Heart right ventricle (tissue), 16 donors: ENCODE measurements around the gene SPACA6. TPM values are rescaled to one million over a fixed set of nuclear protein-coding genes. Genes with fewer than 3 reads are reported as not detected.

Experiments
- ATAC-seq, 8 donors: fragments of 200-7000 bp; cut with Tn5 transposase; one replicate each; pipeline ENCODE4 v1.9.1; 2020; ENCODE audit warnings: mild to moderate bottlenecking in 8 of 8, moderate library complexity in 8 of 8, moderate number of reproducible peaks in 1 of 8
- DNase-seq, 2 donors: peaks; one replicate each; pipeline ENCODE4 v3.0.0-alpha.2; 2020
- H3K27ac ChIP-seq, 10 donors: fragments of 200-600 bp; sonication (generic) in 2 of 10; one replicate each; pipeline versions ENCODE4 v1.5.0 to v1.8.0; 2020 to 2022; ENCODE audit warnings: mild to moderate bottlenecking in 3 of 10
- H3K27me3 ChIP-seq, 7 donors: fragments of 200-600 bp; one replicate each; pipeline ENCODE4 v1.8.0; 2021 to 2022; ENCODE audit warnings: mild to moderate bottlenecking in 2 of 7
- H3K36me3 ChIP-seq, 9 donors: fragments of 200-600 bp; sonication (generic) in 1 of 9; one replicate each; pipeline versions ENCODE4 v1.5.0 to v1.8.0; 2020 to 2022; ENCODE audit warnings: mild to moderate bottlenecking in 2 of 9
- H3K4me1 ChIP-seq, 9 donors: fragments of 200-600 bp; sonication (generic) in 1 of 9; one replicate each; pipeline versions ENCODE4 v1.5.0 to v1.8.0; 2020 to 2022; ENCODE audit warnings: mild to moderate bottlenecking in 4 of 9
- H3K4me3 ChIP-seq, 10 donors: fragments of 200-600 bp; sonication (generic) in 2 of 10; one replicate each; pipeline versions ENCODE4 v1.5.0 to v1.8.0; 2020 to 2022; ENCODE audit warnings: mild to moderate bottlenecking in 7 of 10, moderate library complexity in 2 of 10
- H3K9me3 ChIP-seq, 11 donors: fragments of 200-600 bp in 10 of 11; sonication (generic) in 2 of 11; one replicate each; pipeline versions ENCODE4 v1.5.0 to v1.8.0; 2013 to 2022; ENCODE audit warnings: mild to moderate bottlenecking in 2 of 11, control low read depth in 1 of 11, moderate library complexity in 1 of 11
- WGBS, 2 donors: extraction: QIAGEN DNeasy Blood & Tissue Kit; methylation state at CpG; one replicate each; pipeline ENCODE4 v1.1.7; 2013; ENCODE audit warnings: inconsistent platforms in 1 of 2; 5-methylcytosine and 5-hydroxymethylcytosine counted together
- intact Hi-C, 10 donors: fragments of 100-400 bp; cut with DNase I; formaldehyde crosslinking; loops; one replicate each; pipeline versions ENCODE4 v1.11.1 to v1.14.2; 2022
- polyA plus RNA-seq, 2 donors: library from polyadenylated mRNA; stranded (reverse); fragments of 200-250 nt; gene quantifications; one replicate each; pipeline ENCODE4 v1.2.3, GENCODE V29; 2013
- total RNA-seq, 10 donors: library from RNA; stranded (reverse); fragmentation: NEBNext Ultra II Directional in 3 of 10; extraction: Animal tissue kit (Norgen Biotek cat#: 25700) in 3 of 10; gene quantifications; one replicate each; pipeline versions ENCODE4 v1.2.1 to v1.2.4, GENCODE V29; 2021 to 2023
- TF ChIP-seq, protein P1 (sequence below), 9 donors: fragments of 200-600 bp; sonication (generic) in 2 of 9; IDR thresholded peaks; one replicate each; pipeline versions ENCODE4 v1.5.0 to v1.8.0; 2021 to 2022; ENCODE audit warnings: antibody characterized with exemption in 9 of 9, mild to moderate bottlenecking in 5 of 9, moderate library complexity in 1 of 9
- donor health status: Arrhythmogenic right ventricular cardiomyopathy.
- donor health status: ischemic (EF 13 %, LVEDD 7.1; RV severe dilation, severe dysfunction).
- donor health status: healthy with polysubstance abuse.
- donor health status: DM: no; HTN: yes; CAD: no.
- donor health status: DM: no; HTN: no; CAD: no.
- donor health status: ischemic (EF 25% LVEDD 6.9; RV normal size, moderate dysfunction).
- donor health status: ischemic (EF 25% LVEDD 5.7; RV mildly dilated, moderate dysfunction).
- donor health status: healthy.
- donor health status: DM: yes; HTN: yes; CAD: no.
- donor health status: Ischemic cardiomyopathy.
- donor health status: ischemic (EF 35%, LVEDD 5.7; RV mildly dilated, moderate dysfunction).
- donor health status: nonischemic (EF 11% LVEDD 7.7; RV severe dilation, severe dysfunction).
- donor health status: DM: yes; HTN: yes; CAD: no.
- donor health status: PGD.
- donor health status: ischemic (EF 29% LVEDD 5.4; RV normal size, mild dysfunction).
- donor health status: nonischemic (EF 23%, LVEDD 6.1; RV moderate dilation, normal function).

The SPACA6 gene
- total and polyA plus RNA-seq, 12 donors: 6.4 to 45.1 (median 10.1) TPM

DNA sequence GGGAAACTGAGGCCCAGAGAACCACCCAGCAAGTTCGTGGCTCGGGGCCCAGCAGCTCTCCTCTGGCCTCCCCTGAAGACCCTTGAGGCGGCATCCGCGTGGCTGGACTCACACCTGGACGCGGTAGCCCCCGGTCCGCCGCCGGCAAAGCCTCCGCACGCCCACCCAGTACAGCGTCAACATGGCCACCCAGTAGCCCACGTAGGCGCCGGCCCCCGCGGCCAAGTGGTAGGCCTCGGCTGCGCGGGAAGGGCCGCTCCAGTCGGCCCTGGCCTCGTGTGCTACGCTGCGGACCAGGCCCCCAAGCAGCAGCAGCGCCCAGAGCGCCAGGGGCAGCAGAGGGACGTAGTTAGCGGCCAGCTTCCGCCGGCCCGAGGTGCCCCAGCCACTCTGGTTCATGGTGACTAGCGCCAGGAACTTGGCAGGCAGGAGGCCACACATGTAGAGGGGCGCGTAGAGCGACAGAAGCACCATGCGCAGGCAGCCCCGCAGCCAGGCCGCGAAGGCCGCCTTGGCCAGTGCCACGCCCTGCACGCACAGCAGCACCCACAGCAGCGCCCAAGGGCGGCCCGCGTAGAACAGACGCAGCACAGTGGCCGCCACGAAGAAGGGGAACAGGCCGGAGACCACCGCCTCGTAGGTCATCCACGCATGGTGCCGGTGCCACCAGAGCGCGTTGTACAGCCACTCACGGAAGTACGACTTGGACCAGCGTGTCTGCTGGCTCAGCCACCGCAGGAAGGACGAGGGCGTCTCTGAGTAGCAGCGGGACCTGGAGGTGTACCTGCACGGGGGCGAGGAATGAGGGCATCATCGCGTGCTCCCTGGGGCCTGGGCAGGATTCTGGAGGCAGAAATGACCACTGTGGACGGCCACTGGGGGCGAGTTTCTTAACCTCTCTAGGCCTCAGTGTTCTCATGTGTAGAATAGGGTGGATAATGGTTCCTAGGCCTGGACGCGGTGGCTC, 20.5 kb downstream of the SPACA6 start:
- H3K4me3 ChIP-seq: no peak overlapping the region
- no peak overlapping the region for H3K27ac ChIP-seq
- intact Hi-C loops: loop anchor here in 2 of 10 donors (2.0 to 10.0 kb wide), 2 partner anchors 65 to 101 kb away; no protein-coding TSS in a partner anchor
- H3K27me3 ChIP-seq: peaks cover 3 to 33% (median 14%) of the 10 kb centered on the region in 7 donors
- DNase-seq (no peak), ATAC-seq (peak in 3 of 8 donors; percentile 6 to 43 (median 38))
- TF ChIP-seq, protein P1, sequence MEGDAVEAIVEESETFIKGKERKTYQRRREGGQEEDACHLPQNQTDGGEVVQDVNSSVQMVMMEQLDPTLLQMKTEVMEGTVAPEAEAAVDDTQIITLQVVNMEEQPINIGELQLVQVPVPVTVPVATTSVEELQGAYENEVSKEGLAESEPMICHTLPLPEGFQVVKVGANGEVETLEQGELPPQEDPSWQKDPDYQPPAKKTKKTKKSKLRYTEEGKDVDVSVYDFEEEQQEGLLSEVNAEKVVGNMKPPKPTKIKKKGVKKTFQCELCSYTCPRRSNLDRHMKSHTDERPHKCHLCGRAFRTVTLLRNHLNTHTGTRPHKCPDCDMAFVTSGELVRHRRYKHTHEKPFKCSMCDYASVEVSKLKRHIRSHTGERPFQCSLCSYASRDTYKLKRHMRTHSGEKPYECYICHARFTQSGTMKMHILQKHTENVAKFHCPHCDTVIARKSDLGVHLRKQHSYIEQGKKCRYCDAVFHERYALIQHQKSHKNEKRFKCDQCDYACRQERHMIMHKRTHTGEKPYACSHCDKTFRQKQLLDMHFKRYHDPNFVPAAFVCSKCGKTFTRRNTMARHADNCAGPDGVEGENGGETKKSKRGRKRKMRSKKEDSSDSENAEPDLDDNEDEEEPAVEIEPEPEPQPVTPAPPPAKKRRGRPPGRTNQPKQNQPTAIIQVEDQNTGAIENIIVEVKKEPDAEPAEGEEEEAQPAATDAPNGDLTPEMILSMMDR (IDR thresholded peaks at IDR 0.05): no peak
- no peaks in the 10 kb centered on the region for H3K9me3 ChIP-seq
- WGBS, 2 donors: 92 to 93% methylated on average over 73 to 74 of the region's 74 CpGs
- no peaks in the 10 kb centered on the region for H3K36me3 ChIP-seq
- H3K4me1 ChIP-seq: no peaks in the 10 kb centered on the region

GRCh38 chr19:51714848-51715247, 21.7 kb downstream of the SPACA6 start:
- no peak for ATAC-seq
- peaks cover 13 to 45% (median 27%) of the 10 kb centered on the region in 7 donors for H3K27me3 ChIP-seq

DNA sequence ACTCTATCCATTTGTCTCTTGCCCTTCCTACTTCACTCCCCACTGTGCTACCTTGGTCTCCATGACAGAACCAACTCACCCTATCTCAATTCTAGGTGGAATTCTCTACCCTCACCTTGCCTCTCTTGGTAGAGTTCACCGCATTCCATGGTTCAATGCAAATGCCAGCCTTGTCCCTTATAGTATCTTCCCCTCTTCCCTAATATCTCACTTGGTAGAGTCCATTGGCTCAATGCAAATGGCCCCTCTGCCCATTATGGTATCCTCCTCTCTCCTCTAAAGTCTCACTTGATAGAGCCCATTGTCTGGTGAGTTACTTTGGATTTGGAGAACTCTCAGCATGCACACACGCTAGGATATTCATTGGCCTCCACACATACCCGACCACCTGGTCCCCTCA, 22.7 kb downstream of the SPACA6 start:
- Histone ChIP-seq H3K27ac (no peak overlapping the region), H3K4me3 (no peak overlapping the region), H3K4me1 (peaks cover 0 to 9% (median 6%) of the 10 kb centered on the region in 9 donors), H3K9me3 (no peaks in the 10 kb centered on the region), H3K27me3 (peaks cover 13 to 55% (median 37%) of the 10 kb centered on the region in 7 donors), H3K36me3 (no peaks in the 10 kb centered on the region)
- DNase-seq (no peak), ATAC-seq (no peak)
- TF ChIP-seq, protein P1 (IDR thresholded peaks at IDR 0.05): no peak
- intact Hi-C loops: loop anchor here in 1 of 10 donors (10.0 kb wide), 1 partner anchor 99 kb away; no protein-coding TSS in a partner anchor
- WGBS, 2 donors: 85% methylated on average over 3 of the region's 3 CpGs

More at GRCh38 chr19:51714848-51715247, 21.7 kb downstream of the SPACA6 start:
- no peak overlapping the region for H3K27ac ChIP-seq
- no peak overlapping the region for H3K4me3 ChIP-seq
- intact Hi-C loops: loop anchor here in 1 of 10 donors (10.0 kb wide), 1 partner anchor 100 kb away; no protein-coding TSS in a partner anchor
- 45 to 61% methylated on average over 3 of the region's 3 CpGs for WGBS, 2 donors
- TF ChIP-seq, protein P1 (IDR thresholded peaks at IDR 0.05): no peak
- no peaks in the 10 kb centered on the region for H3K36me3 ChIP-seq
- DNase-seq: no peak
- peaks cover 0 to 9% (median 6%) of the 10 kb centered on the region in 9 donors for H3K4me1 ChIP-seq
- no peaks in the 10 kb centered on the region for H3K9me3 ChIP-seq

GRCh38 chr19:51716925-51717324, 23.8 kb downstream of the SPACA6 start:
- Histone ChIP-seq H3K27ac (no peak overlapping the region), H3K4me3 (no peak overlapping the region), H3K9me3 (no peaks in the 10 kb centered on the region), H3K4me1 (peaks cover 0 to 9% (median 6%) of the 10 kb centered on the region in 9 donors), H3K36me3 (no peaks in the 10 kb centered on the region), H3K27me3 (peaks cover 13 to 66% (median 47%) of the 10 kb centered on the region in 7 donors)
- ATAC-seq (no peak), DNase-seq (no peak)
- intact Hi-C loops: loop anchor here in 1 of 10 donors (10.0 kb wide), 1 partner anchor 98 kb away; no protein-coding TSS in a partner anchor
- TF ChIP-seq, protein P1 (IDR thresholded peaks at IDR 0.05): no peak
- WGBS, 2 donors: 82 to 85% methylated on average over 11 of the region's 11 CpGs
